Lower leg skin (tissue), 3 donors: ENCODE measurements around the gene USP40.

Source experiments
- CTCF ChIP-seq, 3 donors: fragments of 450-650 bp; IDR thresholded peaks; one replicate each; pipeline ENCODE4 v1.5.1; 2016; ENCODE audit warnings: antibody characterized with exemption in 3 of 3, mild to moderate bottlenecking in 3 of 3, moderate library complexity in 2 of 3
- POLR2A ChIP-seq, 2 donors: fragments of 450-650 bp; IDR thresholded peaks; one replicate each; pipeline ENCODE4 v1.6.1; 2016 to 2017; ENCODE audit warnings: antibody characterized with exemption in 2 of 2, mild to moderate bottlenecking in 1 of 2, moderate library complexity in 1 of 2

- no peak for TF ChIP-seq CTCF (IDR thresholded peaks at IDR 0.05)
- TF ChIP-seq POLR2A (IDR thresholded peaks at IDR 0.05): no peak
Observed at GRCh38 chr2:233430651-233431050, 135.9 kb downstream of the USP40 start.
